HG03457 (cell line): Measurements from ENCODE around the gene TMEM95.

ENCODE experiments used
- ATAC-seq: cut with Tn5 transposase; IDR thresholded peaks from one replicate; pipeline ENCODE4 v1.9.1; 2021; ENCODE audit warnings: moderate number of reproducible peaks; ENCODE audit not compliant: unreplicated experiment

Gene TMEM95

GRCh38 chr17:7403977-7404736 is 49.2 kb downstream of the TMEM95 start, which contains the start of gene TMEM256:
TSS of gene TMEM256 (minus strand) at chr17:7404097. CDS start at chr17:7404084, 13 bp downstream.
- peak; percentile 78 for ATAC-seq

GRCh38 chr17:7404737-7405349 is 49.9 kb downstream of the TMEM95 start:
- no peak for ATAC-seq

- no peak for ATAC-seq
Measured at GRCh38 chr17:7405350-7406234, 50.6 kb downstream of the TMEM95 start.

GRCh38 chr17:7406235-7406825 is 51.4 kb downstream of the TMEM95 start:
- no peak for ATAC-seq
